ENCODE data around the gene SPOCK1. TPM values are rescaled to one million over a fixed set of nuclear protein-coding genes. Genes with fewer than 3 reads are reported as not detected.

SPOCK1 gene
- total and polyA plus RNA-seq, 4 donors: 0.48 to 4.5 (median 0.69) TPM

DNA sequence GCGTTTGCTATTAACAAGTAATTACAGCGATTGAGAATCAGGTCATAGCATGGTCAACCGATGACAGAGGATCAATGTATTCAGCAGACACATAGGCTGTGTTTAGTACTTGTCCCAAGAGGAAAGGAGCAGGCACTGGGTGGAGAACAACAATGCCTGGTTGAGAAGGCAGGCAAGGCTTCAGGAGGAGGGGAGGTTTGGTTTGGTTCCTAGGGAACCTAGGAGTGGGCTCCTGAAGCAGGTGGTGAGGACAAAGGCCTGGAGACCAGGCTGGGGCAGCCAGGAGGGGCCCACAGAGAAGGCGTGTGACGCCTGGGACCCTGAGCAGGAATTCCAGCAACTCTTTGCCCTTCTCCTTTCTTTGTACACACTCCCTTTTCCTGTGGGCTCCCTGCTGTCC lies 195.6 kb downstream of the SPOCK1 start:
- no peaks in the 10 kb centered on the region for H3K9me3 ChIP-seq (ENCODE audit: control insufficient read depth in 4 of 4, insufficient read depth in 3 of 4, low read length in 3 of 4)
- no peak overlapping the region for H3K4me3 ChIP-seq
- peaks cover 0 to 2% (median 0%) of the 10 kb centered on the region in 3 donors for H3K27me3 ChIP-seq (ENCODE audit: control insufficient read depth in 3 of 3, insufficient read depth in 3 of 3, low read length in 2 of 3)
- no peak for DNase-seq
- H3K4me1 ChIP-seq (ENCODE audit: control insufficient read depth in 5 of 5, insufficient read depth in 5 of 5, low read length in 5 of 5): peaks cover 0 to 7% (median 0%) of the 10 kb centered on the region in 5 donors
- H3K9ac ChIP-seq (ENCODE audit: insufficient read depth in 1 of 2, low read length in 2 of 2): no peak overlapping the region
- 85 to 94% methylated on average over 5 of the region's 5 CpGs for WGBS, 2 donors
- H3K36me3 ChIP-seq (ENCODE audit: control insufficient read depth in 4 of 4, insufficient read depth in 4 of 4, low read length in 4 of 4): no peaks in the 10 kb centered on the region
- no peak for ATAC-seq (ENCODE audit: insufficient read depth, low FRiP score)
- H3K27ac ChIP-seq (ENCODE audit: low read depth in 1 of 2, low read length in 1 of 2): no peak overlapping the region
- TF ChIP-seq, protein P1, sequence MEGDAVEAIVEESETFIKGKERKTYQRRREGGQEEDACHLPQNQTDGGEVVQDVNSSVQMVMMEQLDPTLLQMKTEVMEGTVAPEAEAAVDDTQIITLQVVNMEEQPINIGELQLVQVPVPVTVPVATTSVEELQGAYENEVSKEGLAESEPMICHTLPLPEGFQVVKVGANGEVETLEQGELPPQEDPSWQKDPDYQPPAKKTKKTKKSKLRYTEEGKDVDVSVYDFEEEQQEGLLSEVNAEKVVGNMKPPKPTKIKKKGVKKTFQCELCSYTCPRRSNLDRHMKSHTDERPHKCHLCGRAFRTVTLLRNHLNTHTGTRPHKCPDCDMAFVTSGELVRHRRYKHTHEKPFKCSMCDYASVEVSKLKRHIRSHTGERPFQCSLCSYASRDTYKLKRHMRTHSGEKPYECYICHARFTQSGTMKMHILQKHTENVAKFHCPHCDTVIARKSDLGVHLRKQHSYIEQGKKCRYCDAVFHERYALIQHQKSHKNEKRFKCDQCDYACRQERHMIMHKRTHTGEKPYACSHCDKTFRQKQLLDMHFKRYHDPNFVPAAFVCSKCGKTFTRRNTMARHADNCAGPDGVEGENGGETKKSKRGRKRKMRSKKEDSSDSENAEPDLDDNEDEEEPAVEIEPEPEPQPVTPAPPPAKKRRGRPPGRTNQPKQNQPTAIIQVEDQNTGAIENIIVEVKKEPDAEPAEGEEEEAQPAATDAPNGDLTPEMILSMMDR (IDR thresholded peaks at IDR 0.05; ENCODE audit: control extremely low read depth, extremely low read depth): no peak

DNA sequence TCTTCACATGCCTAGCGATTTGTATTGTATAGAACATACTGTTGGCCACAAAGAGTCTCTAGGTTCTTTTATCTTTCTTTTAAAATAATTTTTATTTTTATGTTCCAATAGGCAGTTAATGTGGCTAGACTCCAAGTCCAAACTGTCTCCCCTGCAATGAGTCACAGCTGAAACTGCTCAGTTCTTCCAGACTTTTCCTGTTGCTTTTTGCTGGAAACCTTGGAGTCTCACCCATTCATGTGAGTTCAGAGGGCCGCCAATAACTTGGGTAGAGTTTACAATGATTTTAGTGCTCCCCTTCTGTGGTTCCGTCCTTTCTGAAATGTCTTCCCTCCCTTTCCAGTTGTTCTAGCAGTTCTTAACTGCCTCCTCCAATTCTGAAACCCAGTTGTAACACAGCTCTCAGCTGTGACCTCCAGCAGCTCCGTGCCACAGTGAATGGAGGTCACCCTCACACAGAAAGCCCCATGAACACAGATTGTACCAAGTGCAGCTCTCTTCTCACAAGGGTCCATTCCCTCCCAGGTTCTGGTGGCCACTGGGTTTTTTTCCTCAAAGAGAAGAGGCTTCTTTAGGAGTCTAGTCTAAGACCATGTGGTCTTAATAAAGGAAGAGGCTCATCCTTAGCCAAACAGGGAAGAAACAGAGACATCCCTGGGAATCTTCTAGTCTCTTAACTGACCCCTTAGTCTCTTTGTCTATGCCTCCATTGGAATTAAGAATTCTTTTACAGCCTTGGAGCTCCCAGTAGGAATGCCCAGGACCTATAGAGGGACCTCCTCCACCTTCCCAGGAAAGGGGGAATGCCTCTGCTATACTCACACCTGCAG lies 198.5 kb downstream of the SPOCK1 start:
- DNase-seq (no peak), ATAC-seq (ENCODE audit: insufficient read depth, low FRiP score) (no peak)
- Histone ChIP-seq H3K27ac (ENCODE audit: low read depth in 1 of 2, low read length in 1 of 2) (no peak overlapping the region), H3K4me1 (ENCODE audit: control insufficient read depth in 5 of 5, insufficient read depth in 5 of 5, low read length in 5 of 5) (peaks cover 0 to 7% (median 0%) of the 10 kb centered on the region in 5 donors), H3K27me3 (ENCODE audit: control insufficient read depth in 3 of 3, insufficient read depth in 3 of 3, low read length in 2 of 3) (peaks cover 0 to 5% (median 2%) of the 10 kb centered on the region in 3 donors), H3K4me3 (no peak overlapping the region), H3K9ac (ENCODE audit: insufficient read depth in 1 of 2, low read length in 2 of 2) (no peak overlapping the region), H3K9me3 (ENCODE audit: control insufficient read depth in 4 of 4, insufficient read depth in 3 of 4, low read length in 3 of 4) (no peaks in the 10 kb centered on the region), H3K36me3 (ENCODE audit: control insufficient read depth in 4 of 4, insufficient read depth in 4 of 4, low read length in 4 of 4) (no peaks in the 10 kb centered on the region)
- TF ChIP-seq, protein P1 (IDR thresholded peaks at IDR 0.05; ENCODE audit: control extremely low read depth, extremely low read depth): no peak
- WGBS, 2 donors: 84 to 89% methylated on average over 4 of the region's 4 CpGs

DNA sequence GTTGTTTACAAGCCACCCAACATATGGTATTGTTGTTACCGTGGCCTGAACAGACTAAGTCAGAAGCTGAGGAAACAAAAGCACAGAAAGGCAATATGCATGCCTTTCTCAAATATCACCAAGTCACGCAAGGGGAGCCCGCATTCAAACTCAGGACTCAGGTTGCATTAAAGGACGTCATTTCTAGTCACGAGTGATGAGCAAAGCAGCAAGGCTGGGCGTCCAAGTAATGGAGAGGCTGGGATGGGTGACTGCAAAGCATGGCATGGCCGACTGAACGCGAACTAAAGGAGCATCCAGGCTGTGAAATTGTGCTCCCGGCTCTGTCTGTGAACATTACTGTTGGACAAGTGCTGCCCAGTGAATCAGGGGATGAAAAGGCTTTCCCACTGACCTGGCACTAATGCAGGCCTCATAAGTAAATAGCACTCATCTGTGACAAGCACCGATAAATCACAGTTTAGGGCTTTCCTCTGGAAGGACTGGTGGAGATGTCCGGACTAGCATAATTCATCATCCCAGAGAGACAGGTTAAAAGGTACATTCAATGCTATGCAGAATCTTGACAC lies 202.8 kb downstream of the SPOCK1 start:
- ATAC-seq (ENCODE audit: insufficient read depth, low FRiP score) (no peak), DNase-seq (no peak)
- Histone ChIP-seq H3K36me3 (ENCODE audit: control insufficient read depth in 4 of 4, insufficient read depth in 4 of 4, low read length in 4 of 4) (no peaks in the 10 kb centered on the region), H3K4me1 (ENCODE audit: control insufficient read depth in 5 of 5, insufficient read depth in 5 of 5, low read length in 5 of 5) (no peaks in the 10 kb centered on the region), H3K9ac (ENCODE audit: insufficient read depth in 1 of 2, low read length in 2 of 2) (no peak overlapping the region), H3K9me3 (ENCODE audit: control insufficient read depth in 4 of 4, insufficient read depth in 3 of 4, low read length in 3 of 4) (no peaks in the 10 kb centered on the region), H3K4me3 (no peak overlapping the region), H3K27me3 (ENCODE audit: control insufficient read depth in 3 of 3, insufficient read depth in 3 of 3, low read length in 2 of 3) (peaks cover 0 to 8% (median 2%) of the 10 kb centered on the region in 3 donors), H3K27ac (ENCODE audit: low read depth in 1 of 2, low read length in 1 of 2) (no peak overlapping the region)
- WGBS, 2 donors: 83 to 89% methylated on average over 12 of the region's 12 CpGs
- TF ChIP-seq, protein P1 (IDR thresholded peaks at IDR 0.05; ENCODE audit: control extremely low read depth, extremely low read depth): no peak
